ENCODE results near the gene MTUS2.
A peak's percentile ranks its signal among the peaks of the same experiment; 100 is the strongest.

The MTUS2 gene

GRCh38 chr13:29487466-29488454 lies 667.6 kb downstream of the MTUS2 start:
- DNase-seq, result no peak

- DNase-seq, result no peak
Measured at GRCh38 chr13:29489650-29490560, 669.8 kb downstream of the MTUS2 start.

- DNase-seq, result no peak
Measured at GRCh38 chr13:29490561-29490885, 670.4 kb downstream of the MTUS2 start.

- DNase-seq, result no peak
Measured at GRCh38 chr13:29491248-29491647, 671.1 kb downstream of the MTUS2 start.

- DNase-seq, result no peak
Measured at GRCh38 chr13:29493796-29494195, 673.7 kb downstream of the MTUS2 start.

GRCh38 chr13:29494520-29494919 lies 674.4 kb downstream of the MTUS2 start:
- DNase-seq, result no peak

- DNase-seq, result no peak
Measured at GRCh38 chr13:29496241-29496712, 676.1 kb downstream of the MTUS2 start.

- DNase-seq, result peak; percentile 68
Measured at GRCh38 chr13:29497137-29497654, 677.1 kb downstream of the MTUS2 start.

- no peak for DNase-seq
Measured at GRCh38 chr13:29498426-29499040, 678.4 kb downstream of the MTUS2 start.

- no peak for DNase-seq
Measured at GRCh38 chr13:29499506-29500165, 679.5 kb downstream of the MTUS2 start.

- no peak for DNase-seq
Measured at GRCh38 chr13:29500386-29500785, 680.2 kb downstream of the MTUS2 start.

GRCh38 chr13:29501674-29502073 lies 681.5 kb downstream of the MTUS2 start:
- no peak for DNase-seq

- DNase-seq, result no peak
Measured at GRCh38 chr13:29502391-29503008, 682.4 kb downstream of the MTUS2 start.

GRCh38 chr13:29503041-29503837 lies 683.1 kb downstream of the MTUS2 start:
- no peak for DNase-seq

GRCh38 chr13:29504691-29505090 lies 684.6 kb downstream of the MTUS2 start:
- DNase-seq, result no peak

- DNase-seq, result no peak
Measured at GRCh38 chr13:29505511-29505910, 685.4 kb downstream of the MTUS2 start.

GRCh38 chr13:29505950-29506349 lies 685.8 kb downstream of the MTUS2 start:
- no peak for DNase-seq

GRCh38 chr13:29507356-29507755 lies 687.2 kb downstream of the MTUS2 start:
- peak; percentile 37 for DNase-seq

GRCh38 chr13:29508130-29508875 lies 688.2 kb downstream of the MTUS2 start:
- DNase-seq, result peak; percentile 72

- no peak for DNase-seq
Measured at GRCh38 chr13:29508876-29509252, 688.7 kb downstream of the MTUS2 start.

Measured in right kidney (tissue), 1 donor.